ENCODE measurements around the gene AAK1. TPM values are rescaled to one million over a fixed set of nuclear protein-coding genes. Genes with fewer than 3 reads are reported as not detected.

The AAK1 gene
- total RNA-seq, 1 experiment from 2014 or later: 35.6 TPM

DNA sequence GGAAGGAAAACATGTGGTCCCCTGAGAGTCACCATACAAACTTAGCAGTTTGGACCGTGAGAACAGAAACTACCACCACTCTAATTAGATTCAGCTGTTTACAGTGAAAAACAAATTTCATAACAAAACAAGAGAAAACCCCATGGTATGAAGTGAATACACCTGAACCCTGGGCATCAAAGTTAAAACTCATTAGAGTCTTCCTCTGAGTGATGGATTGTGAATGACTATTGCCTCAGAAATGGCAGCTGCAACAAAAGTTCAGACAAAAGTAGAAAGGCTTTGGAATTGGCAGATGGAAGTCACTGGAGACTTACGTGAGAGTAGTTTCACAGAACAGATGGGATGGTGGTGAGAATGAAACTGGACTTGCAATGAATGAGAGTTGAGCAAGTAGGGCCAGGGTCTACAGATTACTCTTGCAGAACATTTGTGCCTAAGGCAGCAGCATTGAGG, 98.0 kb downstream of the AAK1 start:
- Mint-ChIP-seq H3K27me3 (ENCODE audit: low read depth) (no peaks in the 10 kb centered on the region), H3K36me3 (peaks cover 27% of the 10 kb centered on the region), H3K4me3 (no peak overlapping the region), H3K9me3 (peaks cover 30% of the 10 kb centered on the region), H3K4me1 (no peaks in the 10 kb centered on the region), H3K27ac (no peak overlapping the region)
- ATAC-seq (no peak), DNase-seq (ENCODE audit: low spot score) (no peak)
- ChIA-PET POLR2A (no interaction called here), CTCF (no interaction called here)
- TF ChIP-seq RORB (CRISPR knock-in tag; IDR thresholded peaks at IDR 0.05): no peak
- TF ChIP-seq, protein P1, sequence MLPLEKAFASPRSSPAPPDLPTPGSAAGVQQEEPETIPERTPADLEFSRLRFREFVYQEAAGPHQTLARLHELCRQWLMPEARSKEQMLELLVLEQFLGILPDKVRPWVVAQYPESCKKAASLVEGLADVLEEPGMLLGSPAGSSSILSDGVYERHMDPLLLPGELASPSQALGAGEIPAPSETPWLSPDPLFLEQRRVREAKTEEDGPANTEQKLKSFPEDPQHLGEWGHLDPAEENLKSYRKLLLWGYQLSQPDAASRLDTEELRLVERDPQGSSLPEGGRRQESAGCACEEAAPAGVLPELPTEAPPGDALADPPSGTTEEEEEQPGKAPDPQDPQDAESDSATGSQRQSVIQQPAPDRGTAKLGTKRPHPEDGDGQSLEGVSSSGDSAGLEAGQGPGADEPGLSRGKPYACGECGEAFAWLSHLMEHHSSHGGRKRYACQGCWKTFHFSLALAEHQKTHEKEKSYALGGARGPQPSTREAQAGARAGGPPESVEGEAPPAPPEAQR (CRISPR knock-in tag; IDR thresholded peaks at IDR 0.05): no peak
- TF ChIP-seq, protein P2, sequence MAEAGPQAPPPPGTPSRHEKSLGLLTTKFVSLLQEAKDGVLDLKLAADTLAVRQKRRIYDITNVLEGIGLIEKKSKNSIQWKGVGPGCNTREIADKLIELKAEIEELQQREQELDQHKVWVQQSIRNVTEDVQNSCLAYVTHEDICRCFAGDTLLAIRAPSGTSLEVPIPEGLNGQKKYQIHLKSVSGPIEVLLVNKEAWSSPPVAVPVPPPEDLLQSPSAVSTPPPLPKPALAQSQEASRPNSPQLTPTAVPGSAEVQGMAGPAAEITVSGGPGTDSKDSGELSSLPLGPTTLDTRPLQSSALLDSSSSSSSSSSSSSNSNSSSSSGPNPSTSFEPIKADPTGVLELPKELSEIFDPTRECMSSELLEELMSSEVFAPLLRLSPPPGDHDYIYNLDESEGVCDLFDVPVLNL (CRISPR knock-in tag; IDR thresholded peaks at IDR 0.05; ENCODE audit: borderline replicate concordance, low read depth): no peak
- TF ChIP-seq, protein P3, sequence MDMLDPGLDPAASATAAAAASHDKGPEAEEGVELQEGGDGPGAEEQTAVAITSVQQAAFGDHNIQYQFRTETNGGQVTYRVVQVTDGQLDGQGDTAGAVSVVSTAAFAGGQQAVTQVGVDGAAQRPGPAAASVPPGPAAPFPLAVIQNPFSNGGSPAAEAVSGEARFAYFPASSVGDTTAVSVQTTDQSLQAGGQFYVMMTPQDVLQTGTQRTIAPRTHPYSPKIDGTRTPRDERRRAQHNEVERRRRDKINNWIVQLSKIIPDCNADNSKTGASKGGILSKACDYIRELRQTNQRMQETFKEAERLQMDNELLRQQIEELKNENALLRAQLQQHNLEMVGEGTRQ (CRISPR knock-in tag; IDR thresholded peaks at IDR 0.05): no peak
- TF ChIP-seq, protein P4, sequence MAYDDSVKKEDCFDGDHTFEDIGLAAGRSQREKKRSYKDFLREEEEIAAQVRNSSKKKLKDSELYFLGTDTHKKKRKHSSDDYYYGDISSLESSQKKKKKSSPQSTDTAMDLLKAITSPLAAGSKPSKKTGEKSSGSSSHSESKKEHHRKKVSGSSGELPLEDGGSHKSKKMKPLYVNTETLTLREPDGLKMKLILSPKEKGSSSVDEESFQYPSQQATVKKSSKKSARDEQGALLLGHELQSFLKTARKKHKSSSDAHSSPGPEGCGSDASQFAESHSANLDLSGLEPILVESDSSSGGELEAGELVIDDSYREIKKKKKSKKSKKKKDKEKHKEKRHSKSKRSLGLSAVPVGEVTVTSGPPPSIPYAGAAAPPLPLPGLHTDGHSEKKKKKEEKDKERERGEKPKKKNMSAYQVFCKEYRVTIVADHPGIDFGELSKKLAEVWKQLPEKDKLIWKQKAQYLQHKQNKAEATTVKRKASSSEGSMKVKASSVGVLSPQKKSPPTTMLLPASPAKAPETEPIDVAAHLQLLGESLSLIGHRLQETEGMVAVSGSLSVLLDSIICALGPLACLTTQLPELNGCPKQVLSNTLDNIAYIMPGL (CRISPR knock-in tag; IDR thresholded peaks at IDR 0.05): no peak
- no peak for TF ChIP-seq OVOL2 (CRISPR knock-in tag; IDR thresholded peaks at IDR 0.05; ENCODE audit: borderline replicate concordance)
- TF ChIP-seq, protein P5, sequence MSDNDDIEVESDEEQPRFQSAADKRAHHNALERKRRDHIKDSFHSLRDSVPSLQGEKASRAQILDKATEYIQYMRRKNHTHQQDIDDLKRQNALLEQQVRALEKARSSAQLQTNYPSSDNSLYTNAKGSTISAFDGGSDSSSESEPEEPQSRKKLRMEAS (CRISPR knock-in tag; IDR thresholded peaks at IDR 0.05): no peak
- TF ChIP-seq, protein P6, sequence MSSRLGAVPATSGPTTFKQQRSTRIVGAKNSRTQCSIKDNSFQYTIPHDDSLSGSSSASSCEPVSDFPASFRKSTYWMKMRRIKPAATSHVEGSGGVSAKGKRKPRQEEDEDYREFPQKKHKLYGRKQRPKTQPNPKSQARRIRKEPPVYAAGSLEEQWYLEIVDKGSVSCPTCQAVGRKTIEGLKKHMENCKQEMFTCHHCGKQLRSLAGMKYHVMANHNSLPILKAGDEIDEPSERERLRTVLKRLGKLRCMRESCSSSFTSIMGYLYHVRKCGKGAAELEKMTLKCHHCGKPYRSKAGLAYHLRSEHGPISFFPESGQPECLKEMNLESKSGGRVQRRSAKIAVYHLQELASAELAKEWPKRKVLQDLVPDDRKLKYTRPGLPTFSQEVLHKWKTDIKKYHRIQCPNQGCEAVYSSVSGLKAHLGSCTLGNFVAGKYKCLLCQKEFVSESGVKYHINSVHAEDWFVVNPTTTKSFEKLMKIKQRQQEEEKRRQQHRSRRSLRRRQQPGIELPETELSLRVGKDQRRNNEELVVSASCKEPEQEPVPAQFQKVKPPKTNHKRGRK (CRISPR knock-in tag; IDR thresholded peaks at IDR 0.05; ENCODE audit: borderline replicate concordance): no peak
- TF ChIP-seq ETV6 (CRISPR knock-in tag; IDR thresholded peaks at IDR 0.05): no peak
- no peak for TF ChIP-seq TEAD4 (CRISPR knock-in tag; IDR thresholded peaks at IDR 0.05)
- TF ChIP-seq HMGA2 (CRISPR knock-in tag; IDR thresholded peaks at IDR 0.05): no peak
- TF ChIP-seq, protein P7, sequence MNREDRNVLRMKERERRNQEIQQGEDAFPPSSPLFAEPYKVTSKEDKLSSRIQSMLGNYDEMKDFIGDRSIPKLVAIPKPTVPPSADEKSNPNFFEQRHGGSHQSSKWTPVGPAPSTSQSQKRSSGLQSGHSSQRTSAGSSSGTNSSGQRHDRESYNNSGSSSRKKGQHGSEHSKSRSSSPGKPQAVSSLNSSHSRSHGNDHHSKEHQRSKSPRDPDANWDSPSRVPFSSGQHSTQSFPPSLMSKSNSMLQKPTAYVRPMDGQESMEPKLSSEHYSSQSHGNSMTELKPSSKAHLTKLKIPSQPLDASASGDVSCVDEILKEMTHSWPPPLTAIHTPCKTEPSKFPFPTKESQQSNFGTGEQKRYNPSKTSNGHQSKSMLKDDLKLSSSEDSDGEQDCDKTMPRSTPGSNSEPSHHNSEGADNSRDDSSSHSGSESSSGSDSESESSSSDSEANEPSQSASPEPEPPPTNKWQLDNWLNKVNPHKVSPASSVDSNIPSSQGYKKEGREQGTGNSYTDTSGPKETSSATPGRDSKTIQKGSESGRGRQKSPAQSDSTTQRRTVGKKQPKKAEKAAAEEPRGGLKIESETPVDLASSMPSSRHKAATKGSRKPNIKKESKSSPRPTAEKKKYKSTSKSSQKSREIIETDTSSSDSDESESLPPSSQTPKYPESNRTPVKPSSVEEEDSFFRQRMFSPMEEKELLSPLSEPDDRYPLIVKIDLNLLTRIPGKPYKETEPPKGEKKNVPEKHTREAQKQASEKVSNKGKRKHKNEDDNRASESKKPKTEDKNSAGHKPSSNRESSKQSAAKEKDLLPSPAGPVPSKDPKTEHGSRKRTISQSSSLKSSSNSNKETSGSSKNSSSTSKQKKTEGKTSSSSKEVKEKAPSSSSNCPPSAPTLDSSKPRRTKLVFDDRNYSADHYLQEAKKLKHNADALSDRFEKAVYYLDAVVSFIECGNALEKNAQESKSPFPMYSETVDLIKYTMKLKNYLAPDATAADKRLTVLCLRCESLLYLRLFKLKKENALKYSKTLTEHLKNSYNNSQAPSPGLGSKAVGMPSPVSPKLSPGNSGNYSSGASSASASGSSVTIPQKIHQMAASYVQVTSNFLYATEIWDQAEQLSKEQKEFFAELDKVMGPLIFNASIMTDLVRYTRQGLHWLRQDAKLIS (CRISPR knock-in tag; IDR thresholded peaks at IDR 0.05; ENCODE audit: borderline replicate concordance): no peak
- no peak for TF ChIP-seq RELA (CRISPR knock-in tag; IDR thresholded peaks at IDR 0.05; ENCODE audit: borderline replicate concordance)
- TF ChIP-seq JUN (CRISPR knock-in tag; IDR thresholded peaks at IDR 0.05): no peak
- TF ChIP-seq ZNF396 (CRISPR knock-in tag; IDR thresholded peaks at IDR 0.05; ENCODE audit: borderline replicate concordance): no peak
- TF ChIP-seq, protein P8, sequence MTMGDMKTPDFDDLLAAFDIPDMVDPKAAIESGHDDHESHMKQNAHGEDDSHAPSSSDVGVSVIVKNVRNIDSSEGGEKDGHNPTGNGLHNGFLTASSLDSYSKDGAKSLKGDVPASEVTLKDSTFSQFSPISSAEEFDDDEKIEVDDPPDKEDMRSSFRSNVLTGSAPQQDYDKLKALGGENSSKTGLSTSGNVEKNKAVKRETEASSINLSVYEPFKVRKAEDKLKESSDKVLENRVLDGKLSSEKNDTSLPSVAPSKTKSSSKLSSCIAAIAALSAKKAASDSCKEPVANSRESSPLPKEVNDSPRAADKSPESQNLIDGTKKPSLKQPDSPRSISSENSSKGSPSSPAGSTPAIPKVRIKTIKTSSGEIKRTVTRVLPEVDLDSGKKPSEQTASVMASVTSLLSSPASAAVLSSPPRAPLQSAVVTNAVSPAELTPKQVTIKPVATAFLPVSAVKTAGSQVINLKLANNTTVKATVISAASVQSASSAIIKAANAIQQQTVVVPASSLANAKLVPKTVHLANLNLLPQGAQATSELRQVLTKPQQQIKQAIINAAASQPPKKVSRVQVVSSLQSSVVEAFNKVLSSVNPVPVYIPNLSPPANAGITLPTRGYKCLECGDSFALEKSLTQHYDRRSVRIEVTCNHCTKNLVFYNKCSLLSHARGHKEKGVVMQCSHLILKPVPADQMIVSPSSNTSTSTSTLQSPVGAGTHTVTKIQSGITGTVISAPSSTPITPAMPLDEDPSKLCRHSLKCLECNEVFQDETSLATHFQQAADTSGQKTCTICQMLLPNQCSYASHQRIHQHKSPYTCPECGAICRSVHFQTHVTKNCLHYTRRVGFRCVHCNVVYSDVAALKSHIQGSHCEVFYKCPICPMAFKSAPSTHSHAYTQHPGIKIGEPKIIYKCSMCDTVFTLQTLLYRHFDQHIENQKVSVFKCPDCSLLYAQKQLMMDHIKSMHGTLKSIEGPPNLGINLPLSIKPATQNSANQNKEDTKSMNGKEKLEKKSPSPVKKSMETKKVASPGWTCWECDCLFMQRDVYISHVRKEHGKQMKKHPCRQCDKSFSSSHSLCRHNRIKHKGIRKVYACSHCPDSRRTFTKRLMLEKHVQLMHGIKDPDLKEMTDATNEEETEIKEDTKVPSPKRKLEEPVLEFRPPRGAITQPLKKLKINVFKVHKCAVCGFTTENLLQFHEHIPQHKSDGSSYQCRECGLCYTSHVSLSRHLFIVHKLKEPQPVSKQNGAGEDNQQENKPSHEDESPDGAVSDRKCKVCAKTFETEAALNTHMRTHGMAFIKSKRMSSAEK (CRISPR knock-in tag; IDR thresholded peaks at IDR 0.05; ENCODE audit: borderline replicate concordance): no peak
- TF ChIP-seq MXD4 (CRISPR knock-in tag; IDR thresholded peaks at IDR 0.05; ENCODE audit: borderline replicate concordance): no peak
- no peak for TF ChIP-seq ESRRA (CRISPR knock-in tag; IDR thresholded peaks at IDR 0.05; ENCODE audit: borderline replicate concordance)
- TF ChIP-seq ELF4 (CRISPR knock-in tag; IDR thresholded peaks at IDR 0.05; ENCODE audit: low read depth): no peak
- TF ChIP-seq, protein P9, sequence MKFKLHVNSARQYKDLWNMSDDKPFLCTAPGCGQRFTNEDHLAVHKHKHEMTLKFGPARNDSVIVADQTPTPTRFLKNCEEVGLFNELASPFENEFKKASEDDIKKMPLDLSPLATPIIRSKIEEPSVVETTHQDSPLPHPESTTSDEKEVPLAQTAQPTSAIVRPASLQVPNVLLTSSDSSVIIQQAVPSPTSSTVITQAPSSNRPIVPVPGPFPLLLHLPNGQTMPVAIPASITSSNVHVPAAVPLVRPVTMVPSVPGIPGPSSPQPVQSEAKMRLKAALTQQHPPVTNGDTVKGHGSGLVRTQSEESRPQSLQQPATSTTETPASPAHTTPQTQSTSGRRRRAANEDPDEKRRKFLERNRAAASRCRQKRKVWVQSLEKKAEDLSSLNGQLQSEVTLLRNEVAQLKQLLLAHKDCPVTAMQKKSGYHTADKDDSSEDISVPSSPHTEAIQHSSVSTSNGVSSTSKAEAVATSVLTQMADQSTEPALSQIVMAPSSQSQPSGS (CRISPR knock-in tag; IDR thresholded peaks at IDR 0.05; ENCODE audit: borderline replicate concordance, low read depth): no peak
